Gastroesophageal sphincter (tissue), 3 donors: ENCODE data around the gene GJA9.

ENCODE experiments used
- CTCF ChIP-seq, 4 experiments: fragments of 200-600 bp in 2 of 4; fragments of 450-650 bp in 2 of 4; sonication (generic) in 1 of 4; IDR thresholded peaks; one replicate each; pipeline ENCODE4 v1.5.1; 2017 to 2019; ENCODE audit warnings: antibody characterized with exemption in 4 of 4, mild to moderate bottlenecking in 2 of 4, moderate library complexity in 2 of 4
- POLR2A ChIP-seq, 2 donors: fragments of 450-650 bp; IDR thresholded peaks; one replicate each; pipeline ENCODE4 v1.6.1; 2017; ENCODE audit warnings: antibody characterized with exemption in 2 of 2, mild to moderate bottlenecking in 2 of 2, moderate library complexity in 1 of 2

GRCh38 chr1:38885092-38885491, 3.7 kb upstream of the GJA9 start:
- TF ChIP-seq CTCF (IDR thresholded peaks at IDR 0.05): no peak
- TF ChIP-seq POLR2A (IDR thresholded peaks at IDR 0.05): no peak
